Natural killer cell treated with Interleukin-12 subunit alpha and Interleukin-12 subunit beta and Interleukin-15 and Interleukin-18, amount 100 ng/mL, for 72 hours (primary cell): ENCODE measurements around the gene OR2G6. TPM values are rescaled to one million over a fixed set of nuclear protein-coding genes. Genes with fewer than 3 reads are reported as not detected.
"Not testable (repeated sequence)": the region's sequence is repeated elsewhere in the genome, so short reads cannot be mapped to it uniquely, and the experiment has no call there.

Experiments
- ATAC-seq, 2 donors: fragments of 150-1000 bp; cut with Tn5 transposase in 1 of 2; sonication (Bioruptor Pico), chemical (Tn5 transposase) in 1 of 2; 2 replicates each; pipeline ENCODE4 v1.10.0; 2021
- DNase-seq: peaks from one replicate; pipeline ENCODE4 v3.0.0; 2022; ENCODE audit warnings: low spot score
- H3K27ac Mint-ChIP-seq, 2 donors: 1 replicate in 1 of 2; 2 replicates in 1 of 2; pipeline ENCODE4 v1.8.0; 2022; ENCODE audit warnings: mixed read lengths in 2 of 2, mild to moderate bottlenecking in 1 of 2, moderate library complexity in 1 of 2
- H3K27me3 Mint-ChIP-seq, 2 donors: 1 replicate in 1 of 2; 2 replicates in 1 of 2; pipeline ENCODE4 v1.8.0; 2022; ENCODE audit warnings: mixed read lengths in 2 of 2
- H3K36me3 Mint-ChIP-seq: one replicate; pipeline ENCODE4 v1.8.0; 2022; ENCODE audit warnings: mixed read lengths
- H3K4me1 Mint-ChIP-seq, 2 donors: 1 replicate in 1 of 2; 2 replicates in 1 of 2; pipeline ENCODE4 v1.8.0; 2022; ENCODE audit warnings: low read depth in 2 of 2, mixed read lengths in 2 of 2, mild to moderate bottlenecking in 1 of 2
- H3K4me3 Mint-ChIP-seq: one replicate; pipeline ENCODE4 v1.8.0; 2022; ENCODE audit warnings: mixed read lengths
- H3K9me3 Mint-ChIP-seq: 2 replicates; pipeline ENCODE4 v1.8.0; 2022; ENCODE audit warnings: mixed read lengths
- total RNA-seq, 2 donors: library from RNA; stranded (reverse); gene quantifications; one replicate each; pipeline ENCODE4 v1.2.3, GENCODE V29; 2022

OR2G6 gene
- total RNA-seq, 2 donors from 2014 or later = not detected

GRCh38 chr1:248551027-248551426 is 43.2 kb downstream of the OR2G6 start:
- not testable (repeated sequence) for H3K27me3 Mint-ChIP-seq, H3K4me3 Mint-ChIP-seq, H3K9me3 Mint-ChIP-seq, DNase-seq, H3K36me3 Mint-ChIP-seq, H3K4me1 Mint-ChIP-seq, H3K27ac Mint-ChIP-seq
- ATAC-seq = peak in 1 of 2 donors; percentile 32

GRCh38 chr1:248562672-248563071 is 54.8 kb downstream of the OR2G6 start, which contains the start of gene OR2T29:
Gene OR2T29 (minus strand): TSS chr1:248562772. CDS start chr1:248559491, 3,281 bp downstream.
- H3K36me3 Mint-ChIP-seq, H3K27ac Mint-ChIP-seq, ATAC-seq, H3K4me3 Mint-ChIP-seq, DNase-seq, H3K9me3 Mint-ChIP-seq, H3K27me3 Mint-ChIP-seq, H3K4me1 Mint-ChIP-seq: not testable (repeated sequence)

GRCh38 chr1:248565530-248566373 is 57.9 kb downstream of the OR2G6 start:
- H3K27ac Mint-ChIP-seq = peak overlapping the region; percentile 19 to 47
- not testable (repeated sequence) for H3K9me3 Mint-ChIP-seq, H3K27me3 Mint-ChIP-seq, DNase-seq, H3K36me3 Mint-ChIP-seq, H3K4me1 Mint-ChIP-seq
- peak in 1 of 2 donors; percentile 82 for ATAC-seq
- H3K4me3 Mint-ChIP-seq = peak overlapping the region; percentile 76

GRCh38 chr1:248569049-248569448 is 61.2 kb downstream of the OR2G6 start:
- H3K36me3 Mint-ChIP-seq, H3K27me3 Mint-ChIP-seq, ATAC-seq, H3K9me3 Mint-ChIP-seq, DNase-seq, H3K27ac Mint-ChIP-seq, H3K4me3 Mint-ChIP-seq, H3K4me1 Mint-ChIP-seq: not testable (repeated sequence)

- not testable (repeated sequence) for DNase-seq, H3K36me3 Mint-ChIP-seq, ATAC-seq, H3K27ac Mint-ChIP-seq, H3K9me3 Mint-ChIP-seq, H3K4me1 Mint-ChIP-seq, H3K4me3 Mint-ChIP-seq, H3K27me3 Mint-ChIP-seq
These were observed 62.9 kb downstream of the OR2G6 start for GRCh38 chr1:248570811-248571210.

GRCh38 chr1:248572049-248572448 is 64.2 kb downstream of the OR2G6 start:
- not testable (repeated sequence) for H3K9me3 Mint-ChIP-seq, ATAC-seq, H3K27me3 Mint-ChIP-seq, H3K4me3 Mint-ChIP-seq, H3K36me3 Mint-ChIP-seq, DNase-seq, H3K27ac Mint-ChIP-seq, H3K4me1 Mint-ChIP-seq

- not testable (repeated sequence) for H3K36me3 Mint-ChIP-seq, DNase-seq, H3K4me1 Mint-ChIP-seq, ATAC-seq, H3K27me3 Mint-ChIP-seq, H3K27ac Mint-ChIP-seq, H3K9me3 Mint-ChIP-seq, H3K4me3 Mint-ChIP-seq
These were observed 66.0 kb downstream of the OR2G6 start for GRCh38 chr1:248573856-248574255.

- not testable (repeated sequence) for H3K36me3 Mint-ChIP-seq, H3K27me3 Mint-ChIP-seq, H3K27ac Mint-ChIP-seq, H3K4me1 Mint-ChIP-seq, ATAC-seq, DNase-seq, H3K9me3 Mint-ChIP-seq, H3K4me3 Mint-ChIP-seq
These were observed 66.8 kb downstream of the OR2G6 start, which contains the start of gene OR2T34 for GRCh38 chr1:248574657-248575056. Gene OR2T34 (minus strand): TSS chr1:248574757. CDS start chr1:248574757, 0 bp downstream.

GRCh38 chr1:248576260-248576980 is 68.5 kb downstream of the OR2G6 start:
- no peak overlapping the region for H3K4me3 Mint-ChIP-seq
- no peaks in the 10 kb centered on the region for H3K9me3 Mint-ChIP-seq
- no peak overlapping the region for H3K27ac Mint-ChIP-seq
- no peaks in the 10 kb centered on the region for H3K36me3 Mint-ChIP-seq
- DNase-seq (no peak), ATAC-seq (no peak)
- no peaks in the 10 kb centered on the region for H3K4me1 Mint-ChIP-seq
- H3K27me3 Mint-ChIP-seq = no peaks in the 10 kb centered on the region

Other genes with a start within 250 kb of the OR2G6 start
- not detected for gene OR2T33, start 230.1 kb upstream of the OR2G6 start, total RNA-seq
- not detected for gene OR2T12, start 204.6 kb upstream of the OR2G6 start, total RNA-seq
- gene OR2M7, start 183.5 kb upstream of the OR2G6 start, total RNA-seq = not detected
- not detected for gene OR14C36, start 159.3 kb upstream of the OR2G6 start, total RNA-seq
- not detected for gene OR2T4, start 146.4 kb upstream of the OR2G6 start, total RNA-seq
- gene OR2T6, start 132.3 kb upstream of the OR2G6 start, total RNA-seq = not detected
- gene OR2T1, start 105.0 kb upstream of the OR2G6 start, total RNA-seq = not detected
- not detected for gene OR2T2, start 62.4 kb upstream of the OR2G6 start, total RNA-seq
- under 1 TPM in 1 of 2 donors, not detected in 1; 0.47 TPM for gene OR2T3, start 34.7 kb upstream of the OR2G6 start, total RNA-seq
- gene OR2T5, start 19.5 kb upstream of the OR2G6 start, total RNA-seq = not detected
- not detected for gene OR2T29, start 54.7 kb downstream of the OR2G6 start, total RNA-seq
- not detected for gene OR2T34, start 66.7 kb downstream of the OR2G6 start, total RNA-seq
- gene OR2T10, start 89.6 kb downstream of the OR2G6 start, total RNA-seq = not detected
- gene OR2T11, start 127.0 kb downstream of the OR2G6 start, total RNA-seq = not detected
- gene OR2T35, start 137.2 kb downstream of the OR2G6 start, total RNA-seq = not detected
- not detected for gene OR2T27, start 147.5 kb downstream of the OR2G6 start, total RNA-seq
- gene OR14I1, start 194.7 kb downstream of the OR2G6 start, total RNA-seq = not detected
- not detected for gene LYPD8, start 247.7 kb downstream of the OR2G6 start, total RNA-seq